Mammary epithelial cell (primary cell): Measurements from ENCODE around the gene AHCYL1.

ENCODE experiments used
- EZH2 ChIP-seq: IDR thresholded peaks from 2 replicates; pipeline ENCODE4 v1.6.1; 2012; ENCODE audit warnings: low read length, inconsistent platforms, borderline replicate concordance
- TF ChIP-seq, protein P1 (sequence below), 2 donors: IDR thresholded peaks in 1 of 2; conservative IDR thresholded peaks in 1 of 2; 2 replicates each; pipeline ENCODE4 v1.5.1; 2011 to 2012; ENCODE audit warnings: inconsistent platforms in 2 of 2, low read length in 2 of 2, mild to moderate bottlenecking in 2 of 2, control low read depth in 1 of 2, low read depth in 1 of 2; ENCODE audit not compliant: insufficient read depth in 1 of 2; ENCODE audit errors: extremely low read depth in 1 of 2

DNA sequence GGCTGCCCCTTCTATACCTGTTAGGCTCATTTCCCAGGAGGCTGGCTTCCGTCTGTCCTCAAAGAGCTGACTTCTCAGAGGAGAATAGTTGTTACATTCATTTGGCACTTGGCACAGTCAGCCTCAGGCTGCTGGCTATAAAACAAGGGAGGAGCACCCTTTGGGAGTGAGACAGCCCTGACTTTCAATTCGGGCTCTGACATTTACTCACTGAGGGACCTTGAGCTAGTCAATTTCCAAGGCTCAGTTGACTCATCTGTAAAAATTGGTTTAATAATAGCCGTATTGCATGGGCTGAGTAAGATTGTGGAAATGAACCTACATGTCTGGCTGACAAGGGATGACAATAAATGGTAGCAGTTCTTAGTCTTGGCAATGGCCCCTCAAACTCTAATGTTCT, 72.2 kb downstream of the AHCYL1 start:
- TF ChIP-seq, protein P1, sequence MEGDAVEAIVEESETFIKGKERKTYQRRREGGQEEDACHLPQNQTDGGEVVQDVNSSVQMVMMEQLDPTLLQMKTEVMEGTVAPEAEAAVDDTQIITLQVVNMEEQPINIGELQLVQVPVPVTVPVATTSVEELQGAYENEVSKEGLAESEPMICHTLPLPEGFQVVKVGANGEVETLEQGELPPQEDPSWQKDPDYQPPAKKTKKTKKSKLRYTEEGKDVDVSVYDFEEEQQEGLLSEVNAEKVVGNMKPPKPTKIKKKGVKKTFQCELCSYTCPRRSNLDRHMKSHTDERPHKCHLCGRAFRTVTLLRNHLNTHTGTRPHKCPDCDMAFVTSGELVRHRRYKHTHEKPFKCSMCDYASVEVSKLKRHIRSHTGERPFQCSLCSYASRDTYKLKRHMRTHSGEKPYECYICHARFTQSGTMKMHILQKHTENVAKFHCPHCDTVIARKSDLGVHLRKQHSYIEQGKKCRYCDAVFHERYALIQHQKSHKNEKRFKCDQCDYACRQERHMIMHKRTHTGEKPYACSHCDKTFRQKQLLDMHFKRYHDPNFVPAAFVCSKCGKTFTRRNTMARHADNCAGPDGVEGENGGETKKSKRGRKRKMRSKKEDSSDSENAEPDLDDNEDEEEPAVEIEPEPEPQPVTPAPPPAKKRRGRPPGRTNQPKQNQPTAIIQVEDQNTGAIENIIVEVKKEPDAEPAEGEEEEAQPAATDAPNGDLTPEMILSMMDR (conservative IDR thresholded peaks at IDR 0.05 in 1 of 2, IDR thresholded peaks at IDR 0.05 in 1 of 2; ENCODE audit: extremely low read depth in 1 of 2, insufficient read depth in 1 of 2, low read depth in 1 of 2, low read length in 2 of 2) = no peak
- no peak for TF ChIP-seq EZH2
